HUES48 (cell line): ENCODE measurements around the gene GLYR1.
A peak's percentile ranks its signal among the peaks of the same experiment; 100 is the strongest.

Experiments
- H3K27ac ChIP-seq: one replicate; pipeline ENCODE4 v1.7.0; 2013; ENCODE audit warnings: low read depth, low read length, inconsistent platforms
- H3K27me3 ChIP-seq: 2 replicates; pipeline ENCODE4 v1.6.1; 2013; ENCODE audit warnings: mild to moderate bottlenecking, low read length; ENCODE audit not compliant: control insufficient read depth, insufficient read depth
- H3K36me3 ChIP-seq: 2 replicates; pipeline ENCODE4 v1.6.1; 2013; ENCODE audit warnings: low read length; ENCODE audit not compliant: control insufficient read depth, insufficient read depth
- H3K4me1 ChIP-seq: 2 replicates; pipeline ENCODE4 v1.6.1; 2013; ENCODE audit warnings: mild to moderate bottlenecking, low read length; ENCODE audit not compliant: control insufficient read depth, insufficient read depth
- H3K4me3 ChIP-seq: 2 replicates; pipeline ENCODE4 v1.5.1; 2013; ENCODE audit warnings: mild to moderate bottlenecking, low read depth, low read length
- H3K9ac ChIP-seq: 2 replicates; pipeline ENCODE4 v1.6.1; 2013; ENCODE audit warnings: mild to moderate bottlenecking, low read depth, low read length, moderate library complexity
- H3K9me3 ChIP-seq: 2 replicates; pipeline ENCODE4 v1.6.1; 2013; ENCODE audit warnings: low read length; ENCODE audit not compliant: control insufficient read depth, insufficient read depth

Gene GLYR1

GRCh38 chr16:4864728-4865127 lies 17.6 kb upstream of the GLYR1 start:
- Histone ChIP-seq H3K9ac (no peak overlapping the region), H3K36me3 (peaks cover 54% of the 10 kb centered on the region)

GRCh38 chr16:4862639-4863038 lies 15.6 kb upstream of the GLYR1 start:
- no peaks in the 10 kb centered on the region for H3K4me1 ChIP-seq
- no peaks in the 10 kb centered on the region for H3K9me3 ChIP-seq
- H3K36me3 ChIP-seq, result peaks cover 61% of the 10 kb centered on the region
- no peak overlapping the region for H3K27ac ChIP-seq
- H3K27me3 ChIP-seq, result no peaks in the 10 kb centered on the region
- H3K9ac ChIP-seq, result no peak overlapping the region
- H3K4me3 ChIP-seq, result no peak overlapping the region

More at GRCh38 chr16:4864728-4865127, 17.6 kb upstream of the GLYR1 start:
- H3K27me3 ChIP-seq, result no peaks in the 10 kb centered on the region
- no peaks in the 10 kb centered on the region for H3K9me3 ChIP-seq
- H3K4me1 ChIP-seq, result no peaks in the 10 kb centered on the region
- H3K4me3 ChIP-seq, result no peak overlapping the region
- H3K27ac ChIP-seq, result no peak overlapping the region

GRCh38 chr16:4860727-4861342 lies 13.7 kb upstream of the GLYR1 start:
- no peaks in the 10 kb centered on the region for H3K27me3 ChIP-seq
- H3K27ac ChIP-seq, result no peak overlapping the region
- no peaks in the 10 kb centered on the region for H3K9me3 ChIP-seq
- H3K36me3 ChIP-seq, result peaks cover 77% of the 10 kb centered on the region
- H3K4me1 ChIP-seq, result no peaks in the 10 kb centered on the region
- H3K9ac ChIP-seq, result no peak overlapping the region
- H3K4me3 ChIP-seq, result no peak overlapping the region

- H3K9me3 ChIP-seq, result no peaks in the 10 kb centered on the region
- H3K9ac ChIP-seq, result no peak overlapping the region
- no peaks in the 10 kb centered on the region for H3K4me1 ChIP-seq
- no peak overlapping the region for H3K27ac ChIP-seq
- peaks cover 87% of the 10 kb centered on the region for H3K36me3 ChIP-seq
- no peaks in the 10 kb centered on the region for H3K27me3 ChIP-seq
- no peak overlapping the region for H3K4me3 ChIP-seq
Observed at GRCh38 chr16:4859900-4860255, 12.8 kb upstream of the GLYR1 start.

GRCh38 chr16:4859190-4859899 lies 12.3 kb upstream of the GLYR1 start:
- Histone ChIP-seq H3K4me3 (no peak overlapping the region), H3K9ac (no peak overlapping the region), H3K4me1 (no peaks in the 10 kb centered on the region), H3K27ac (no peak overlapping the region), H3K27me3 (no peaks in the 10 kb centered on the region), H3K9me3 (no peaks in the 10 kb centered on the region), H3K36me3 (peaks cover 92% of the 10 kb centered on the region)

- H3K4me3 ChIP-seq, result no peak overlapping the region
Observed at GRCh38 chr16:4855804-4856203, 8.7 kb upstream of the GLYR1 start.

GRCh38 chr16:4855371-4855770 lies 8.3 kb upstream of the GLYR1 start:
- H3K4me3 ChIP-seq, result no peak overlapping the region
- H3K4me1 ChIP-seq, result 0 out of 2 replicates have a peak, but pooled peaks cover 5% of the 10 kb centered on the region
- no peaks in the 10 kb centered on the region for H3K27me3 ChIP-seq
- H3K9me3 ChIP-seq, result no peaks in the 10 kb centered on the region
- no peak overlapping the region for H3K27ac ChIP-seq
- no peak overlapping the region for H3K9ac ChIP-seq
- H3K36me3 ChIP-seq, result peaks cover 75% of the 10 kb centered on the region

More at GRCh38 chr16:4855804-4856203, 8.7 kb upstream of the GLYR1 start:
- Histone ChIP-seq H3K4me1 (0 out of 2 replicates have a peak, but pooled peaks cover 5% of the 10 kb centered on the region), H3K27ac (no peak overlapping the region), H3K9me3 (no peaks in the 10 kb centered on the region), H3K27me3 (no peaks in the 10 kb centered on the region), H3K9ac (no peak overlapping the region), H3K36me3 (peaks cover 78% of the 10 kb centered on the region)

GRCh38 chr16:4852221-4852872 lies 5.3 kb upstream of the GLYR1 start:
- Histone ChIP-seq H3K36me3 (peaks cover 49% of the 10 kb centered on the region), H3K9me3 (no peaks in the 10 kb centered on the region), H3K9ac (no peak overlapping the region), H3K27ac (no peak overlapping the region), H3K4me1 (peaks cover 13% of the 10 kb centered on the region), H3K27me3 (no peaks in the 10 kb centered on the region), H3K4me3 (no peak overlapping the region)

GRCh38 chr16:4850211-4850610 lies 3.1 kb upstream of the GLYR1 start:
- Histone ChIP-seq H3K27ac (no peak overlapping the region), H3K9ac (no peak overlapping the region), H3K4me1 (peaks cover 18% of the 10 kb centered on the region), H3K4me3 (no peak overlapping the region), H3K9me3 (no peaks in the 10 kb centered on the region), H3K36me3 (peaks cover 37% of the 10 kb centered on the region), H3K27me3 (no peaks in the 10 kb centered on the region)

- Histone ChIP-seq H3K9ac (peak overlapping the region; percentile 70; the same call in 1 of the 2 replicates), H3K27me3 (no peaks in the 10 kb centered on the region), H3K4me3 (peak overlapping the region; percentile 96), H3K27ac (peak overlapping the region; percentile 86), H3K4me1 (peaks cover 18% of the 10 kb centered on the region), H3K36me3 (peaks cover 34% of the 10 kb centered on the region), H3K9me3 (no peaks in the 10 kb centered on the region)
Observed at GRCh38 chr16:4847774-4848587, 893 bp upstream of the GLYR1 start.
